MM.1S (cell line): ENCODE measurements around the gene DNAH9.
"Not testable (repeated sequence)": the region's sequence is repeated elsewhere in the genome, so short reads cannot be mapped to it uniquely, and the experiment has no call there.

ENCODE experiments used
- EZH2 ChIP-seq: fragments of 300-600 bp; sonication (generic); optimal IDR thresholded peaks from 2 replicates; pipeline ENCODE3; 2017; ENCODE audit warnings: low read depth, mild to moderate bottlenecking, antibody characterized with exemption, low read length, mixed read lengths
- EZH2phosphoT487 ChIP-seq: fragments of 300-600 bp; sonication (generic); IDR thresholded peaks from 2 replicates; pipeline ENCODE4 v1.6.1; 2018; ENCODE audit warnings: antibody characterized with exemption, low read length
- TF ChIP-seq, protein P1 (sequence below): fragments of 300-600 bp; sonication (generic); IDR thresholded peaks from 2 replicates; pipeline ENCODE4 v1.5.1; 2016; ENCODE audit warnings: antibody characterized with exemption, low read length, mixed read lengths

DNA sequence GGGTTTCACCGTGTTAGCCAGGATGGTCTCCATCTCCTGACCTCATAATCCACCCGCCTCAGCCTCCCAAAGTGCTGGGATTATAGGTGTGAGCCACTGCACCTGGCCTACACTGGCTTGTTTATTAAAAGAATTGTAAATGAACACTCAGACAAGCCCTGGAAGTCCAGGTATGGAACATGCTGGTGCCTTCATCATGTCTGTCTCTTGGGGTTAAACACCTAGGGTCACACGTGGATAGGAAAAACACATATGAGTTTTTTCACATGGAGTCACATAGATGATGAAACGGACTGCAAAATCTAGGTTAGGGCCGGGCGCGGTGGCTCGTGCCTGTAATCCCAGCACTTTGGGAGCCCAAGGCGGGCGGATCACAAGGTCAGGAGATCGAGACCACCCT, 344.8 kb downstream of the DNAH9 start:
- TF ChIP-seq EZH2, EZH2phosphoT487: not testable (repeated sequence)
- TF ChIP-seq, protein P1, sequence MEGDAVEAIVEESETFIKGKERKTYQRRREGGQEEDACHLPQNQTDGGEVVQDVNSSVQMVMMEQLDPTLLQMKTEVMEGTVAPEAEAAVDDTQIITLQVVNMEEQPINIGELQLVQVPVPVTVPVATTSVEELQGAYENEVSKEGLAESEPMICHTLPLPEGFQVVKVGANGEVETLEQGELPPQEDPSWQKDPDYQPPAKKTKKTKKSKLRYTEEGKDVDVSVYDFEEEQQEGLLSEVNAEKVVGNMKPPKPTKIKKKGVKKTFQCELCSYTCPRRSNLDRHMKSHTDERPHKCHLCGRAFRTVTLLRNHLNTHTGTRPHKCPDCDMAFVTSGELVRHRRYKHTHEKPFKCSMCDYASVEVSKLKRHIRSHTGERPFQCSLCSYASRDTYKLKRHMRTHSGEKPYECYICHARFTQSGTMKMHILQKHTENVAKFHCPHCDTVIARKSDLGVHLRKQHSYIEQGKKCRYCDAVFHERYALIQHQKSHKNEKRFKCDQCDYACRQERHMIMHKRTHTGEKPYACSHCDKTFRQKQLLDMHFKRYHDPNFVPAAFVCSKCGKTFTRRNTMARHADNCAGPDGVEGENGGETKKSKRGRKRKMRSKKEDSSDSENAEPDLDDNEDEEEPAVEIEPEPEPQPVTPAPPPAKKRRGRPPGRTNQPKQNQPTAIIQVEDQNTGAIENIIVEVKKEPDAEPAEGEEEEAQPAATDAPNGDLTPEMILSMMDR = not testable (repeated sequence)
